SU-DHL-6 (cell line): ENCODE measurements around the gene AKT3.

Source experiments
- CTCF ChIP-seq: fragments of 200-600 bp; sonication (generic); IDR thresholded peaks from one replicate; pipeline ENCODE4 v1.5.1; 2017; ENCODE audit warnings: antibody characterized with exemption, mild to moderate bottlenecking, low read length, moderate library complexity; ENCODE audit not compliant: insufficient read depth, poor library complexity, severe bottlenecking
- EZH2phosphoT487 ChIP-seq: fragments of 200-600 bp; sonication (generic), shearing (Covaris generic); conservative IDR thresholded peaks from 2 replicates; pipeline ENCODE4 v1.6.1; 2018; ENCODE audit warnings: mild to moderate bottlenecking, antibody characterized with exemption, low read length, moderate library complexity, mixed read lengths

GRCh38 chr1:243855616-243856318 lies 5.7 kb upstream of the AKT3 start:
- no peak for TF ChIP-seq CTCF
- TF ChIP-seq EZH2phosphoT487: no peak
